ENCODE results near the gene CCNB1IP1.
A peak's percentile ranks its signal among the peaks of the same experiment; 100 is the strongest.

The CCNB1IP1 gene

GRCh38 chr14:20332788-20333493, at the start of gene CCNB1IP1:
TSS of gene CCNB1IP1 (minus strand) at chr14:20333279. CDS start at chr14:20316523, 16,756 bp downstream.
- peak within 1 kb of the TSS; percentile 83 for H3K27ac ChIP-seq
- TF ChIP-seq CTCF (conservative IDR thresholded peaks at IDR 0.05) (no peak), ZFX (IDR thresholded peaks at IDR 0.05) (peak; percentile 46; the same call in 1 of the 2 replicates)

- TF ChIP-seq CTCF (conservative IDR thresholded peaks at IDR 0.05) (no peak), ZFX (IDR thresholded peaks at IDR 0.05) (no peak)
Observed at GRCh38 chr14:20382526-20382925, 49.4 kb upstream of the CCNB1IP1 start.

GRCh38 chr14:20381341-20381740, 48.3 kb upstream of the CCNB1IP1 start:
- H3K27ac ChIP-seq, result no peak overlapping the region
- TF ChIP-seq CTCF (conservative IDR thresholded peaks at IDR 0.05) (no peak), ZFX (IDR thresholded peaks at IDR 0.05) (no peak)

More at GRCh38 chr14:20382526-20382925, 49.4 kb upstream of the CCNB1IP1 start:
- H3K27ac ChIP-seq, result no peak overlapping the region

- H3K27ac ChIP-seq, result no peak overlapping the region
- TF ChIP-seq ZFX (IDR thresholded peaks at IDR 0.05) (no peak), CTCF (conservative IDR thresholded peaks at IDR 0.05) (no peak)
Observed at GRCh38 chr14:20380681-20381080, 47.6 kb upstream of the CCNB1IP1 start.

GRCh38 chr14:20379743-20380142, 46.7 kb upstream of the CCNB1IP1 start:
- TF ChIP-seq CTCF (conservative IDR thresholded peaks at IDR 0.05), result no peak
- no peak for TF ChIP-seq ZFX (IDR thresholded peaks at IDR 0.05)
- no peak overlapping the region for H3K27ac ChIP-seq

GRCh38 chr14:20377171-20377570, 44.1 kb upstream of the CCNB1IP1 start:
- no peak overlapping the region for H3K27ac ChIP-seq
- TF ChIP-seq ZFX (IDR thresholded peaks at IDR 0.05), result no peak
- TF ChIP-seq CTCF (conservative IDR thresholded peaks at IDR 0.05), result no peak

- no peak for TF ChIP-seq CTCF (conservative IDR thresholded peaks at IDR 0.05)
- no peak for TF ChIP-seq ZFX (IDR thresholded peaks at IDR 0.05)
- H3K27ac ChIP-seq, result no peak overlapping the region
Observed at GRCh38 chr14:20376071-20376588, 43.1 kb upstream of the CCNB1IP1 start.
